ENCODE measurements around the gene SYTL1.

DNA sequence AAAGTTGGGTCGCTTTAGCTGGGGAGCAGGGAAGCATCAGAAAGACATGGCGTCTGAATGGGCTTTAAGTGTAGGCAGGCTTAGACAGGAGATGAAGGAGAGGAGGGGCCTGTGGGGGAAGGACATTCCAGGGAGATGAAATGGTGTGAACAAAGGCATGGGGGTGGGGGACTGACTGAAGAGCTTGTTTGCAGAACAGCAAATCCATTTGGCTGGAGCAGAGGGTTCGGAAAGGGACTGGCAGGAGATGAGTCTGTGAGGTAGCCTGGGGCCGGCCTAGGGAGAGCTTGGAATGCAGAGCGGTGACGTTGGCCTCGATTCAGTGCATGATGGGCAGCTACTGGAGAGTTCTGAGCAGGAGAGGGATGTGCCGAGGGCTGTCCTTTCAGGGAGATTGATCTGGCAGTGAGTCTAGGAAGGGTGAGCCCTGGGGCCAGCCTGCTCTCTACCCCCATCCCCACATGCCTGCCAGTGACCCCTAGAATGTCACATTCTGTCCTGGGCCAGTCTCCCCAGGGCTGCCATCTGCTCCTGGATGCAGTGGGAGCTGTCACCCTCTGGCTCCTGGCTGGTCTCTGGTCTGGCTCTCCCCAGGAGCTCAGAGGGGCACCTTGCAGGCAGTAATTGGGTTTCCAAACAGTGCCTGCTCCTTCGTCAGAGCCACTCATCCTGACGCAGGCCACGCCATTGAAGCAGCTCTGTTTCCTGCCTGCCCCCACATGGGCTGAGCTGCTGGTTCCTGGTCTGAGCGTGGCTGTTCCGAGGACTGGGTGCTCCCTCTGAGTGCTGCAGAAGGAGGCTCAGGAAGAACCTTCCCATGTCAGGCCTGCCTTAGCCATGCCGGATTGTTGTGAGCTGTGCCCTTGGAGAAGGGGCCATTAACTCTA is 42.2 kb upstream of the SYTL1 start:
- TF ChIP-seq, protein P1, sequence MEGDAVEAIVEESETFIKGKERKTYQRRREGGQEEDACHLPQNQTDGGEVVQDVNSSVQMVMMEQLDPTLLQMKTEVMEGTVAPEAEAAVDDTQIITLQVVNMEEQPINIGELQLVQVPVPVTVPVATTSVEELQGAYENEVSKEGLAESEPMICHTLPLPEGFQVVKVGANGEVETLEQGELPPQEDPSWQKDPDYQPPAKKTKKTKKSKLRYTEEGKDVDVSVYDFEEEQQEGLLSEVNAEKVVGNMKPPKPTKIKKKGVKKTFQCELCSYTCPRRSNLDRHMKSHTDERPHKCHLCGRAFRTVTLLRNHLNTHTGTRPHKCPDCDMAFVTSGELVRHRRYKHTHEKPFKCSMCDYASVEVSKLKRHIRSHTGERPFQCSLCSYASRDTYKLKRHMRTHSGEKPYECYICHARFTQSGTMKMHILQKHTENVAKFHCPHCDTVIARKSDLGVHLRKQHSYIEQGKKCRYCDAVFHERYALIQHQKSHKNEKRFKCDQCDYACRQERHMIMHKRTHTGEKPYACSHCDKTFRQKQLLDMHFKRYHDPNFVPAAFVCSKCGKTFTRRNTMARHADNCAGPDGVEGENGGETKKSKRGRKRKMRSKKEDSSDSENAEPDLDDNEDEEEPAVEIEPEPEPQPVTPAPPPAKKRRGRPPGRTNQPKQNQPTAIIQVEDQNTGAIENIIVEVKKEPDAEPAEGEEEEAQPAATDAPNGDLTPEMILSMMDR (IDR thresholded peaks at IDR 0.05): no peak
- no peak for TF ChIP-seq POLR2A (IDR thresholded peaks at IDR 0.05)
